Smooth muscle cell (in vitro differentiated cells): ENCODE results near the gene GID4. TPM values are rescaled to one million over a fixed set of nuclear protein-coding genes. Genes with fewer than 3 reads are reported as not detected.

Experiments
- polyA plus RNA-seq: library from polyadenylated mRNA; unstranded; fragments of >200 nt; fragmentation: Nextera tagmentation; extraction: Ambion mirVana; gene quantifications from 2 replicates; pipeline ENCODE4 v1.2.1, GENCODE V29; 2016
- total RNA-seq: library from RNA; depleted of rRNA; stranded (reverse); fragments of >200 nt; gene quantifications from 2 replicates; pipeline ENCODE4 v1.2.3, GENCODE V29; 2014

The GID4 gene
- total and polyA plus RNA-seq, 2 experiments from 2014 or later, result 6.1 to 7.7 TPM

Other genes with a start within 250 kb of the GID4 start
- gene SREBF1, start 202.4 kb upstream of the GID4 start, total RNA-seq, result 23.5 and 25.9 TPM in 2 replicates
- gene SREBF1, start 202.4 kb upstream of the GID4 start, polyA plus RNA-seq, result 45.4 and 53.5 TPM in 2 replicates
- 27.0 and 27.3 TPM in 2 replicates for gene TOM1L2, start 67.0 kb upstream of the GID4 start, total RNA-seq
- gene TOM1L2, start 67.0 kb upstream of the GID4 start, polyA plus RNA-seq, result 20.3 and 37.9 TPM in 2 replicates
- 0.72 TPM in 1 of 2 replicates, not detected in the other for gene DRC3, start 66.5 kb upstream of the GID4 start, total RNA-seq
- 0.83 and 2.4 TPM in 2 replicates for gene DRC3, start 66.5 kb upstream of the GID4 start, polyA plus RNA-seq
- 9.8 and 32.3 TPM in 2 replicates for gene ATPAF2, start 240 bp upstream of the GID4 start, total RNA-seq
- gene ATPAF2, start 240 bp upstream of the GID4 start, polyA plus RNA-seq, result 31.0 and 51.9 TPM in 2 replicates
- gene DRG2, start 48.5 kb downstream of the GID4 start, total RNA-seq, result 24.5 and 25.3 TPM in 2 replicates
- gene DRG2, start 48.5 kb downstream of the GID4 start, polyA plus RNA-seq, result 32.5 and 36.6 TPM in 2 replicates
- 2.0 and 2.3 TPM in 2 replicates for gene MYO15A, start 69.3 kb downstream of the GID4 start, total RNA-seq
- 2.7 and 3.6 TPM in 2 replicates for gene MYO15A, start 69.3 kb downstream of the GID4 start, polyA plus RNA-seq
- gene ALKBH5, start 144.4 kb downstream of the GID4 start, total RNA-seq, result 93.1 and 97.9 TPM in 2 replicates
- gene ALKBH5, start 144.4 kb downstream of the GID4 start, polyA plus RNA-seq, result 114 and 119 TPM in 2 replicates
- 37.3 and 37.7 TPM in 2 replicates for gene LLGL1, start 186.2 kb downstream of the GID4 start, total RNA-seq
- gene LLGL1, start 186.2 kb downstream of the GID4 start, polyA plus RNA-seq, result 6.7 and 8.5 TPM in 2 replicates
- 132 and 149 TPM in 2 replicates for gene FLII, start 219.3 kb downstream of the GID4 start, total RNA-seq
- gene FLII, start 219.3 kb downstream of the GID4 start, polyA plus RNA-seq, result 188 and 210 TPM in 2 replicates
- gene MIEF2, start 221.3 kb downstream of the GID4 start, total RNA-seq, result 10.4 and 12.0 TPM in 2 replicates
- gene MIEF2, start 221.3 kb downstream of the GID4 start, polyA plus RNA-seq, result 13.5 and 14.3 TPM in 2 replicates